Measurements from ENCODE around the gene AP2S1.

- TF ChIP-seq CTCF (IDR thresholded peaks at IDR 0.05) (no peak), POLR2A (IDR thresholded peaks at IDR 0.05) (no peak)
Measured at GRCh38 chr19:46844067-46844489, 6.6 kb downstream of the AP2S1 start.
